Astrocyte (in vitro differentiated cells and primary cell): ENCODE results near the gene PROS1. TPM values are rescaled to one million over a fixed set of nuclear protein-coding genes. Genes with fewer than 3 reads are reported as not detected.
A peak's percentile ranks its signal among the peaks of the same experiment; 100 is the strongest.

Experiments used
- DNase-seq: peaks from one replicate; pipeline ENCODE4 v3.0.0-alpha.2; 2010; ENCODE audit warnings: low read depth
- FAIRE-seq: peaks from 2 replicates; lab custom pipeline; 2011; peaks lifted over from hg19 to GRCh38; lab: Jason Lieb, UNC
- H2AFZ ChIP-seq: 2 replicates; pipeline ENCODE4 v1.6.0; 2012; ENCODE audit warnings: low read depth, low read length, inconsistent platforms
- H3K27ac ChIP-seq: 2 replicates; pipeline ENCODE4 v1.5.1; 2011; ENCODE audit warnings: low read depth, low read length, inconsistent platforms
- H3K27me3 ChIP-seq: 2 replicates; pipeline ENCODE4 v1.6.0; 2011; ENCODE audit warnings: low read length, inconsistent platforms; ENCODE audit not compliant: insufficient read depth
- H3K36me3 ChIP-seq: 2 replicates; pipeline ENCODE4 v1.5.1; 2011; ENCODE audit warnings: low read length, inconsistent platforms; ENCODE audit not compliant: insufficient read depth
- H3K4me1 ChIP-seq: 2 replicates; pipeline ENCODE4 v1.5.1; 2011; ENCODE audit warnings: low read length, inconsistent platforms; ENCODE audit not compliant: insufficient read depth
- H3K4me2 ChIP-seq: 2 replicates; pipeline ENCODE4 v1.6.0; 2012; ENCODE audit warnings: low read length, inconsistent platforms
- H3K4me3 ChIP-seq: 2 replicates; pipeline ENCODE4 v1.5.1; 2011; ENCODE audit warnings: low read depth, mild to moderate bottlenecking, low read length, inconsistent platforms; ENCODE audit not compliant: insufficient read depth
- H3K79me2 ChIP-seq: 2 replicates; pipeline ENCODE4 v1.6.0; 2012; ENCODE audit warnings: mild to moderate bottlenecking, low read length, inconsistent platforms; ENCODE audit not compliant: insufficient read depth
- H3K9ac ChIP-seq: 2 replicates; pipeline ENCODE4 v1.6.0; 2012; ENCODE audit warnings: mild to moderate bottlenecking, low read length, inconsistent platforms
- H3K9me3 ChIP-seq: 2 replicates; pipeline ENCODE4 v1.5.1; 2012; ENCODE audit warnings: low read depth, mild to moderate bottlenecking, low read length, inconsistent platforms; ENCODE audit not compliant: insufficient read depth
- H4K20me1 ChIP-seq: 2 replicates; pipeline ENCODE4 v1.6.0; 2012; ENCODE audit warnings: low read length, inconsistent platforms; ENCODE audit not compliant: insufficient read depth
- H3K27ac Mint-ChIP-seq: one replicate; pipeline ENCODE4 v1.8.0; 2021; ENCODE audit warnings: mild to moderate bottlenecking, mixed read lengths; ENCODE audit not compliant: unreplicated experiment
- H3K27me3 Mint-ChIP-seq: one replicate; pipeline ENCODE4 v1.8.0; 2021; ENCODE audit warnings: low read depth, mixed read lengths; ENCODE audit not compliant: unreplicated experiment
- H3K36me3 Mint-ChIP-seq: one replicate; pipeline ENCODE4 v1.8.0; 2021; ENCODE audit warnings: low read depth, mixed read lengths; ENCODE audit not compliant: unreplicated experiment
- H3K4me1 Mint-ChIP-seq: one replicate; pipeline ENCODE4 v1.8.0; 2021; ENCODE audit warnings: low read depth, mixed read lengths; ENCODE audit not compliant: unreplicated experiment
- H3K4me3 Mint-ChIP-seq: one replicate; pipeline ENCODE4 v1.8.0; 2021; ENCODE audit warnings: mild to moderate bottlenecking, moderate library complexity, mixed read lengths; ENCODE audit not compliant: unreplicated experiment
- H3K9me3 Mint-ChIP-seq: one replicate; pipeline ENCODE4 v1.8.0; 2021; ENCODE audit warnings: mild to moderate bottlenecking, mixed read lengths; ENCODE audit not compliant: unreplicated experiment
- EZH2 ChIP-seq: IDR thresholded peaks from 2 replicates; pipeline ENCODE4 v1.6.1; 2012; ENCODE audit warnings: mild to moderate bottlenecking, low read length, inconsistent platforms; ENCODE audit not compliant: insufficient read depth
- total RNA-seq: library from RNA; stranded (reverse); gene quantifications from 2 replicates; pipeline ENCODE4 v1.2.1, GENCODE V29; 2021
- TF ChIP-seq, protein P1 (sequence below): IDR thresholded peaks from 2 replicates; pipeline ENCODE4 v1.5.1; 2011; ENCODE audit warnings: low read depth, mild to moderate bottlenecking, inconsistent platforms, low read length, moderate library complexity; ENCODE audit not compliant: insufficient read depth

PROS1 gene
- total RNA-seq, 1 donor from 2014 or later = 13.4 TPM

DNA sequence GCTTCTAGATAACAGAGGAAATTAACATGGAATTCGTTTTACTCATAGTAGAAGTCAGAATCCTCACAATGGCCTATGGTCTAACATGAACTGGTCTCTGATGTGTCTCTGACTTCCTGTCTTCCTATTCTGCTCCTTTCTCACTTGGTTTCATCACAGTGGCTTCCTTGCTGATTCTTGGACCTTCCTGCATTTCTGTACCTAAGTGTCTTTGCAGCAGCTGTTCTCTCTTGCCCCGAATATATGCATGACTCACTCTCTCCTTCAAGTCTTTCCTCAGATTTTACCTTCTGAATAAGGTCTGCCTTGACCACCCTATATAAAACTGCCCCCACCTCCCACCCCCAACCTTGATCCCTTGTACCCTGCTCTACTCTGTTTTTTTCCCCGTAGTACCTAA is 20.4 kb upstream of the PROS1 start:
- no peak overlapping the region for H3K9ac ChIP-seq
- H3K27me3 Mint-ChIP-seq = no peaks in the 10 kb centered on the region
- no peaks in the 10 kb centered on the region for H3K4me1 ChIP-seq
- H3K27ac ChIP-seq = no peak overlapping the region
- H3K4me2 ChIP-seq = no peak overlapping the region
- no peaks in the 10 kb centered on the region for H3K9me3 Mint-ChIP-seq
- H3K9me3 ChIP-seq = no peaks in the 10 kb centered on the region
- peak; percentile 11 for DNase-seq
- no peak overlapping the region for H2AFZ ChIP-seq
- no peak overlapping the region for H3K4me3 Mint-ChIP-seq
- TF ChIP-seq, protein P1, sequence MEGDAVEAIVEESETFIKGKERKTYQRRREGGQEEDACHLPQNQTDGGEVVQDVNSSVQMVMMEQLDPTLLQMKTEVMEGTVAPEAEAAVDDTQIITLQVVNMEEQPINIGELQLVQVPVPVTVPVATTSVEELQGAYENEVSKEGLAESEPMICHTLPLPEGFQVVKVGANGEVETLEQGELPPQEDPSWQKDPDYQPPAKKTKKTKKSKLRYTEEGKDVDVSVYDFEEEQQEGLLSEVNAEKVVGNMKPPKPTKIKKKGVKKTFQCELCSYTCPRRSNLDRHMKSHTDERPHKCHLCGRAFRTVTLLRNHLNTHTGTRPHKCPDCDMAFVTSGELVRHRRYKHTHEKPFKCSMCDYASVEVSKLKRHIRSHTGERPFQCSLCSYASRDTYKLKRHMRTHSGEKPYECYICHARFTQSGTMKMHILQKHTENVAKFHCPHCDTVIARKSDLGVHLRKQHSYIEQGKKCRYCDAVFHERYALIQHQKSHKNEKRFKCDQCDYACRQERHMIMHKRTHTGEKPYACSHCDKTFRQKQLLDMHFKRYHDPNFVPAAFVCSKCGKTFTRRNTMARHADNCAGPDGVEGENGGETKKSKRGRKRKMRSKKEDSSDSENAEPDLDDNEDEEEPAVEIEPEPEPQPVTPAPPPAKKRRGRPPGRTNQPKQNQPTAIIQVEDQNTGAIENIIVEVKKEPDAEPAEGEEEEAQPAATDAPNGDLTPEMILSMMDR = no peak
- TF ChIP-seq EZH2 = no peak
- no peak overlapping the region for H3K4me3 ChIP-seq
- H3K4me1 Mint-ChIP-seq = peaks cover 5% of the 10 kb centered on the region
- H3K36me3 ChIP-seq = no peaks in the 10 kb centered on the region
- H3K27ac Mint-ChIP-seq = no peak overlapping the region
- peaks cover 48% of the 10 kb centered on the region for H3K79me2 ChIP-seq
- FAIRE-seq = no peak
- no peaks in the 10 kb centered on the region for H4K20me1 ChIP-seq
- peaks cover 5% of the 10 kb centered on the region for H3K36me3 Mint-ChIP-seq
- H3K27me3 ChIP-seq = no peaks in the 10 kb centered on the region

- H3K9me3 ChIP-seq = no peaks in the 10 kb centered on the region
- no peaks in the 10 kb centered on the region for H3K36me3 ChIP-seq
- H2AFZ ChIP-seq = no peak overlapping the region
- H3K27me3 ChIP-seq = no peaks in the 10 kb centered on the region
- no peak overlapping the region for H3K4me2 ChIP-seq
- peaks cover 11% of the 10 kb centered on the region for H3K4me1 ChIP-seq
- H3K79me2 ChIP-seq = peaks cover 49% of the 10 kb centered on the region
- H3K4me3 ChIP-seq = no peak overlapping the region
- H3K9me3 Mint-ChIP-seq = no peaks in the 10 kb centered on the region
- H3K4me1 Mint-ChIP-seq = peaks cover 14% of the 10 kb centered on the region
- FAIRE-seq (no peak), DNase-seq (no peak)
- TF ChIP-seq, protein P1 = no peak
- no peak for TF ChIP-seq EZH2
- H3K27ac Mint-ChIP-seq = no peak overlapping the region
- peaks cover 5% of the 10 kb centered on the region for H3K36me3 Mint-ChIP-seq
- no peak overlapping the region for H3K4me3 Mint-ChIP-seq
- no peaks in the 10 kb centered on the region for H3K27me3 Mint-ChIP-seq
- H3K9ac ChIP-seq = no peak overlapping the region
- no peaks in the 10 kb centered on the region for H4K20me1 ChIP-seq
- no peak overlapping the region for H3K27ac ChIP-seq
Observed at GRCh38 chr3:93992207-93992606, 18.5 kb upstream of the PROS1 start.

DNA sequence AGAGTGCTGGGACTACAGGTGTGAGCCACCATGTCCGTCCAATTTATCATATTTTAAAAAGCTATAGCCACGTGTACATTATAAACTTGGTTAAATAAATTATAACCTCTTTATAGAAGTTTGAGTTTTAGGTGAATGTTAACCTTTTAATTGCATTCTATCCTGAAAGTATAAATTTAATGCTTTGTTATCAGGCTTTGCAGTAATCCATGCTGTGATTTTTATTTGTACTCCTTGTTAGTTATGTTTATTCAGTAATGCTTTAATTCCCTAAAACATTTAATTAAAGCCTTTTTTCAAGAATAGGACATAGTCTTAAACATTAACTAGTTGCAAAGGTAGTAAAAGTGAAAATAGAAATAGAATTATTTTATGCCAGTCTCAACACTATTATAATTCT is 17.9 kb upstream of the PROS1 start:
- Mint-ChIP-seq H3K27me3 (no peaks in the 10 kb centered on the region), H3K4me1 (peaks cover 14% of the 10 kb centered on the region), H3K27ac (no peak overlapping the region), H3K36me3 (peaks cover 2% of the 10 kb centered on the region), H3K9me3 (no peaks in the 10 kb centered on the region), H3K4me3 (no peak overlapping the region)
- Histone ChIP-seq H2AFZ (no peak overlapping the region), H3K27me3 (no peaks in the 10 kb centered on the region), H4K20me1 (no peaks in the 10 kb centered on the region), H3K27ac (no peak overlapping the region), H3K79me2 (peaks cover 54% of the 10 kb centered on the region), H3K4me1 (peaks cover 11% of the 10 kb centered on the region), H3K9me3 (no peaks in the 10 kb centered on the region), H3K9ac (no peak overlapping the region), H3K36me3 (no peaks in the 10 kb centered on the region), H3K4me3 (no peak overlapping the region), H3K4me2 (no peak overlapping the region)
- DNase-seq = no peak
- TF ChIP-seq EZH2 = no peak
- no peak for FAIRE-seq
